ENCODE results near the gene EXOSC10. TPM values are rescaled to one million over a fixed set of nuclear protein-coding genes. Genes with fewer than 3 reads are reported as not detected.

The EXOSC10 gene
- total RNA-seq, 1 donor from 2014 or later = 50.9 TPM

GRCh38 chr1:11143401-11143800, 43.7 kb upstream of the EXOSC10 start:
- intact Hi-C loops (cut with DNase I) = no loop called here
- DNase-seq = no peak
- no peak for TF ChIP-seq CTCF (IDR thresholded peaks at IDR 0.05)
- Histone ChIP-seq H3K4me1 (peaks cover 4% of the 10 kb centered on the region), H3K27me3 (no peaks in the 10 kb centered on the region), H3K4me3 (no peak overlapping the region), H3K9me3 (no peaks in the 10 kb centered on the region), H3K36me3 (peaks cover 69% of the 10 kb centered on the region), H3K27ac (no peak overlapping the region)
- ATAC-seq = no peak

GRCh38 chr1:11142618-11143391, 43.1 kb upstream of the EXOSC10 start:
- Histone ChIP-seq H3K9me3 (no peaks in the 10 kb centered on the region), H3K4me3 (no peak overlapping the region), H3K27me3 (no peaks in the 10 kb centered on the region), H3K36me3 (peaks cover 69% of the 10 kb centered on the region), H3K4me1 (peaks cover 3% of the 10 kb centered on the region), H3K27ac (no peak overlapping the region)
- DNase-seq = no peak
- intact Hi-C loops (cut with DNase I) = no loop called here
- ATAC-seq = no peak
- TF ChIP-seq CTCF (IDR thresholded peaks at IDR 0.05) = no peak

DNA sequence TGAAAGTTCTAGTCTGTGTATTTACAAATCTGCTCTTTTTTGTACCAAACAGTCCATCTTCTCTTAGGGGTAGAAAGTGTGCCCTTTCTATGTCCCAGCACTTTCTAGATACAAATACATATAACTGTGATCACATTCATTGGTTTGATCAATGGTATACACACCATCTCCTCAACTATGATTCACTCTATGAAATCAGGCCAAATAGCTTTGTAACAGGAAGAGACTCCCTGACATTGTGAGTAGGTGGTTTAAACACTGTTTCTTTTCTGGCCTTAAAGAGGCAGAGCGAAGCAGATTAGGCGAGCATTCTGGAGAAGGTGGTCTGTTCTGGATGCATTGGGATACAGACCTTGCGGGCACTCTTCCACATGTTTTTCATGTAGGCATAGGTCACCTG, 39.3 kb upstream of the EXOSC10 start:
- no peak for DNase-seq
- no peaks in the 10 kb centered on the region for H3K9me3 ChIP-seq
- H3K27ac ChIP-seq = no peak overlapping the region
- no peaks in the 10 kb centered on the region for H3K4me1 ChIP-seq
- no peak overlapping the region for H3K4me3 ChIP-seq
- no peak for TF ChIP-seq CTCF (IDR thresholded peaks at IDR 0.05)
- intact Hi-C loops (cut with DNase I) = no loop called here
- H3K36me3 ChIP-seq = peaks cover 59% of the 10 kb centered on the region
- ATAC-seq = no peak
- H3K27me3 ChIP-seq = no peaks in the 10 kb centered on the region

- intact Hi-C loops (cut with DNase I) = no loop called here
- Histone ChIP-seq H3K9me3 (no peaks in the 10 kb centered on the region), H3K4me1 (no peaks in the 10 kb centered on the region), H3K27me3 (no peaks in the 10 kb centered on the region), H3K27ac (no peak overlapping the region), H3K36me3 (peaks cover 61% of the 10 kb centered on the region), H3K4me3 (no peak overlapping the region)
- no peak for TF ChIP-seq CTCF (IDR thresholded peaks at IDR 0.05)
- no peak for DNase-seq
- ATAC-seq = no peak
These were observed 38.4 kb upstream of the EXOSC10 start for GRCh38 chr1:11138029-11138428.

DNA sequence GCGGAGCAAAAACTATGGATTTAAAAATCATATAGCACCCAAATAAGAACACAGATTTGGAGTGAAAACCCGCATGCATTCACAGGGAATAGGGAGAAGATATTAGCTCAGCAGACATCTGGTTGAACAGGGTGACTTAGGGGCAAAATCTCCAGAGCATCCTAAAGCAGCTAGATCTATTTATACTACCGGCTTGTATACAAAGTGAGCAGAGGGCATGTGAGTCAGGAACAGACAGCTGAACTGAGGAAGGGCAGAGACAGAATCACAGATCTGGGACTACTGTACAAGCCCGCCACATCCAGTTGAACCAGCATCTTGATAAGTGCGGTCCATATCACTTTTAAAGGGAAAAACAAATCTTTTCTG, 35.2 kb upstream of the EXOSC10 start:
- H3K36me3 ChIP-seq = peaks cover 85% of the 10 kb centered on the region
- intact Hi-C loops (cut with DNase I) = no loop called here
- H3K9me3 ChIP-seq = no peaks in the 10 kb centered on the region
- no peak overlapping the region for H3K4me3 ChIP-seq
- no peak for TF ChIP-seq CTCF (IDR thresholded peaks at IDR 0.05)
- H3K27me3 ChIP-seq = no peaks in the 10 kb centered on the region
- H3K27ac ChIP-seq = no peak overlapping the region
- ATAC-seq (no peak), DNase-seq (no peak)
- H3K4me1 ChIP-seq = no peaks in the 10 kb centered on the region
